Sigmoid colon (tissue), 7 donors: ENCODE data around the gene MX2. TPM values are rescaled to one million over a fixed set of nuclear protein-coding genes. Genes with fewer than 3 reads are reported as not detected.

ENCODE experiments used
- DNase-seq: peaks from one replicate; pipeline ENCODE4 v3.0.0-alpha.2; 2019
- H3K27ac ChIP-seq, 4 donors: fragments of 200-600 bp; sonication (generic); one replicate each; pipeline ENCODE4 v1.5.1; 2016 to 2019; ENCODE audit warnings: mild to moderate bottlenecking in 1 of 4
- H3K27me3 ChIP-seq, 3 donors: fragments of 200-600 bp; sonication (generic); one replicate each; pipeline ENCODE4 v1.5.1; 2019; ENCODE audit warnings: mild to moderate bottlenecking in 1 of 3
- H3K36me3 ChIP-seq, 4 donors: fragments of 200-600 bp; sonication (generic); one replicate each; pipeline ENCODE4 v1.5.1; 2016 to 2019
- H3K4me1 ChIP-seq, 4 donors: fragments of 200-600 bp; sonication (generic); one replicate each; pipeline ENCODE4 v1.5.1; 2017 to 2019
- H3K4me3 ChIP-seq, 4 donors: fragments of 200-600 bp; sonication (generic); one replicate each; pipeline ENCODE4 v1.5.1; 2017 to 2019; ENCODE audit warnings: mild to moderate bottlenecking in 2 of 4, moderate library complexity in 1 of 4
- H3K9me3 ChIP-seq, 4 donors: fragments of 200-600 bp in 3 of 4; sonication (generic) in 3 of 4; one replicate each; pipeline versions ENCODE4 v1.5.1 to v1.6.1; 2013 to 2019
- CTCF ChIP-seq, 4 experiments: fragments of 450-650 bp in 3 of 4; fragments of 200-600 bp in 1 of 4; IDR thresholded peaks; one replicate each; pipeline ENCODE4 v1.5.1; 2016 to 2019; ENCODE audit warnings: antibody characterized with exemption in 4 of 4, mild to moderate bottlenecking in 3 of 4, moderate library complexity in 2 of 4
- EP300 ChIP-seq, 4 donors: sonication (generic); formaldehyde crosslinking; IDR thresholded peaks; one replicate each; pipeline ENCODE4 v1.6.1; 2017; ENCODE audit warnings: antibody characterized with exemption in 4 of 4
- POLR2A ChIP-seq, 2 donors: fragments of 450-650 bp; IDR thresholded peaks; one replicate each; pipeline ENCODE4 v1.6.1; 2016; ENCODE audit warnings: antibody characterized with exemption in 2 of 2, mild to moderate bottlenecking in 2 of 2, moderate library complexity in 2 of 2
- POLR2AphosphoS5 ChIP-seq, 4 donors: sonication (generic); formaldehyde crosslinking; IDR thresholded peaks; one replicate each; pipeline ENCODE4 v1.6.1; 2017; ENCODE audit warnings: antibody characterized with exemption in 4 of 4
- WGBS, 2 donors: extraction: QIAGEN DNeasy Blood & Tissue Kit; methylation state at CpG; one replicate each; pipeline ENCODE4 v1.1.7; 2013; 5-methylcytosine and 5-hydroxymethylcytosine counted together
- intact Hi-C: fragments of 100-400 bp; cut with DNase I; formaldehyde crosslinking; loops from one replicate; pipeline ENCODE4 v1.15.1; 2023
- polyA plus RNA-seq, 3 donors: library from polyadenylated mRNA; stranded (reverse); fragments of 200-250 nt; gene quantifications; one replicate each; pipeline ENCODE4 v1.2.3, GENCODE V29; 2013
- total RNA-seq, 4 donors: library from RNA; depleted of rRNA; stranded (reverse); fragments of >200 nt; gene quantifications; one replicate each; pipeline ENCODE4 v1.1.0, GENCODE V29; 2016
- donor health status: healthy with polysubstance abuse.
- donor health status: Bipolar disorder and iron deficiency.
- donor health status: healthy.

The MX2 gene
- total and polyA plus RNA-seq, 7 donors, result 2.5 to 23.9 (median 6.2) TPM

GRCh38 chr21:41428311-41428710, 66.5 kb downstream of the MX2 start:
- H3K36me3 ChIP-seq, result peaks cover 6 to 28% (median 9%) of the 10 kb centered on the region in 4 donors
- H3K9me3 ChIP-seq, result no peaks in the 10 kb centered on the region
- H3K4me3 ChIP-seq, result no peak overlapping the region
- intact Hi-C loops, result loop anchor here (5.0 to 10.0 kb wide), 2 partner anchors 261 to 806 kb away; partner anchors contain the start of gene BACE2
- H3K27ac ChIP-seq, result no peak overlapping the region
- H3K4me1 ChIP-seq, result peaks cover 0 to 16% (median 6%) of the 10 kb centered on the region in 4 donors
- TF ChIP-seq POLR2A (IDR thresholded peaks at IDR 0.05) (no peak), POLR2AphosphoS5 (IDR thresholded peaks at IDR 0.05) (no peak), CTCF (IDR thresholded peaks at IDR 0.05) (no peak), EP300 (IDR thresholded peaks at IDR 0.05) (no peak)
- H3K27me3 ChIP-seq, result no peaks in the 10 kb centered on the region
- 96 to 98% methylated on average over 8 of the region's 8 CpGs for WGBS, 2 donors
- no peak for DNase-seq

GRCh38 chr21:41428847-41429246, 67.0 kb downstream of the MX2 start:
- DNase-seq, result no peak
- no peak overlapping the region for H3K4me3 ChIP-seq
- H3K27ac ChIP-seq, result no peak overlapping the region
- no peaks in the 10 kb centered on the region for H3K9me3 ChIP-seq
- peaks cover 6 to 33% (median 12%) of the 10 kb centered on the region in 4 donors for H3K36me3 ChIP-seq
- 93 to 95% methylated on average over 6 of the region's 6 CpGs for WGBS, 2 donors
- intact Hi-C loops, result loop anchor here (5.0 to 10.0 kb wide), 2 partner anchors 262 to 806 kb away; partner anchors contain the start of gene BACE2
- no peaks in the 10 kb centered on the region for H3K27me3 ChIP-seq
- H3K4me1 ChIP-seq, result peaks cover 0 to 16% (median 6%) of the 10 kb centered on the region in 4 donors
- TF ChIP-seq POLR2AphosphoS5 (IDR thresholded peaks at IDR 0.05), result no peak
- no peak for TF ChIP-seq POLR2A (IDR thresholded peaks at IDR 0.05)
- no peak for TF ChIP-seq EP300 (IDR thresholded peaks at IDR 0.05)
- TF ChIP-seq CTCF (IDR thresholded peaks at IDR 0.05), result no peak

DNA sequence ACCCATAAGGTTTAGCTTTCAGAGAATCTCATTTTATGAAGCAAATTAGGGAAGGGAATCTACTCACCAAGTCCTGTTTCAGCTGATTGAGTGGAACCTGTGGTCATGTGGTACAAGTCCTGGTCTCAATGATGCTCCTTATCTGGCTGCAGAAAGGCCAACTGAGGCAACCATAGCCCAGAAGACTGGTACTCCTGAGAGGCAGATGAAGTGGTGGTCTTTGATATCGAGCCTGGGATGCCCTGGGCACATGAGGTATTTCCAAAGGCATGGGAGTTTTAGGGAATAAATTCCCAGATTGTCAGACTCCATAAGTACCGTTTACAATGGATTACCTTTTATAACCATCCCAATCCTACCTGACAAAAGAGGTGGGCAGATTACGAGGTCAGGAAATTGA, 67.5 kb downstream of the MX2 start:
- no peak for DNase-seq
- H3K4me1 ChIP-seq, result peaks cover 0 to 16% (median 6%) of the 10 kb centered on the region in 4 donors
- H3K4me3 ChIP-seq, result no peak overlapping the region
- WGBS, 2 donors, result 96% methylated on average over 3 of the region's 3 CpGs
- intact Hi-C loops, result loop anchor here (5.0 to 10.0 kb wide), 2 partner anchors 262 to 805 kb away; partner anchors contain the start of gene BACE2
- TF ChIP-seq CTCF (IDR thresholded peaks at IDR 0.05) (no peak), POLR2A (IDR thresholded peaks at IDR 0.05) (no peak), POLR2AphosphoS5 (IDR thresholded peaks at IDR 0.05) (no peak), EP300 (IDR thresholded peaks at IDR 0.05) (no peak)
- peaks cover 6 to 38% (median 12%) of the 10 kb centered on the region in 4 donors for H3K36me3 ChIP-seq
- H3K27ac ChIP-seq, result no peak overlapping the region
- no peaks in the 10 kb centered on the region for H3K27me3 ChIP-seq
- no peaks in the 10 kb centered on the region for H3K9me3 ChIP-seq

GRCh38 chr21:41429925-41430491, 68.2 kb downstream of the MX2 start:
- H3K27ac ChIP-seq, result no peak overlapping the region
- no peak for TF ChIP-seq EP300 (IDR thresholded peaks at IDR 0.05)
- no peak for TF ChIP-seq POLR2AphosphoS5 (IDR thresholded peaks at IDR 0.05)
- TF ChIP-seq CTCF (IDR thresholded peaks at IDR 0.05), result no peak
- TF ChIP-seq POLR2A (IDR thresholded peaks at IDR 0.05), result no peak
- no peaks in the 10 kb centered on the region for H3K27me3 ChIP-seq
- DNase-seq, result no peak
- H3K4me3 ChIP-seq, result no peak overlapping the region
- 90% methylated on average over 9 of the region's 9 CpGs for WGBS, 2 donors
- no peaks in the 10 kb centered on the region for H3K9me3 ChIP-seq
- H3K4me1 ChIP-seq, result peaks cover 0 to 16% (median 6%) of the 10 kb centered on the region in 4 donors
- H3K36me3 ChIP-seq, result peaks cover 6 to 45% (median 12%) of the 10 kb centered on the region in 4 donors
- intact Hi-C loops, result loop anchor here (5.0 to 10.0 kb wide), 2 partner anchors 263 to 805 kb away; partner anchors contain the start of gene BACE2
